Neural progenitor cell (in vitro differentiated cells): Measurements from ENCODE around the gene PRRC2C.

ENCODE experiments used
- EZH2 ChIP-seq: fragments of 200-600 bp; sonication (generic); IDR thresholded peaks from 2 replicates; pipeline ENCODE4 v1.6.1; 2017; ENCODE audit warnings: antibody characterized with exemption, mild to moderate bottlenecking, moderate library complexity
- EZH2phosphoT487 ChIP-seq: fragments of 200-600 bp; sonication (generic); IDR thresholded peaks from 2 replicates; pipeline ENCODE4 v1.6.1; 2017; ENCODE audit warnings: antibody characterized with exemption
- TF ChIP-seq, protein P1 (sequence below): fragments of 200-600 bp; sonication (generic); IDR thresholded peaks from 2 replicates; pipeline ENCODE4 v1.5.1; 2017; ENCODE audit warnings: antibody characterized with exemption, mild to moderate bottlenecking

DNA sequence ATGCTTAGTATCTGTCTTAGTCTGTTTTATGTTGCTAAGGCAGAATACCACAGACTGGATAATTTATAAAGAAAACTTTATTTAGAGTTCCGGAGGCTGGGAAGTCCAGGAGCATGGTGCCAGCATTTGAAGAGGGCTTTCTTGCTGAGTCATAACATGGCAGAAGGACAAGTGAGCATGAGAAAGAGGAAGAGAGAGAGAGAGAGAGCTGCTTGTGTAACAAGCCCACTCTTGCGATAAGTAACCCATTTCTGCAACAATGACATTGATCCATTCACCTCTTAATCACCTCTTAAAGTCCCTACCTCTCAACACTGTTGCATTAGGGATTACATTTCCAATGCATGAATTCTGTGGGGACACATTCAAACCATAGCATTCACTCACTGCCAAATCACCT is 125.1 kb downstream of the PRRC2C start:
- TF ChIP-seq, protein P1, sequence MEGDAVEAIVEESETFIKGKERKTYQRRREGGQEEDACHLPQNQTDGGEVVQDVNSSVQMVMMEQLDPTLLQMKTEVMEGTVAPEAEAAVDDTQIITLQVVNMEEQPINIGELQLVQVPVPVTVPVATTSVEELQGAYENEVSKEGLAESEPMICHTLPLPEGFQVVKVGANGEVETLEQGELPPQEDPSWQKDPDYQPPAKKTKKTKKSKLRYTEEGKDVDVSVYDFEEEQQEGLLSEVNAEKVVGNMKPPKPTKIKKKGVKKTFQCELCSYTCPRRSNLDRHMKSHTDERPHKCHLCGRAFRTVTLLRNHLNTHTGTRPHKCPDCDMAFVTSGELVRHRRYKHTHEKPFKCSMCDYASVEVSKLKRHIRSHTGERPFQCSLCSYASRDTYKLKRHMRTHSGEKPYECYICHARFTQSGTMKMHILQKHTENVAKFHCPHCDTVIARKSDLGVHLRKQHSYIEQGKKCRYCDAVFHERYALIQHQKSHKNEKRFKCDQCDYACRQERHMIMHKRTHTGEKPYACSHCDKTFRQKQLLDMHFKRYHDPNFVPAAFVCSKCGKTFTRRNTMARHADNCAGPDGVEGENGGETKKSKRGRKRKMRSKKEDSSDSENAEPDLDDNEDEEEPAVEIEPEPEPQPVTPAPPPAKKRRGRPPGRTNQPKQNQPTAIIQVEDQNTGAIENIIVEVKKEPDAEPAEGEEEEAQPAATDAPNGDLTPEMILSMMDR: no peak
- TF ChIP-seq EZH2 (no peak), EZH2phosphoT487 (no peak)
